Measurements from ENCODE around the gene ZNF629. TPM values are rescaled to one million over a fixed set of nuclear protein-coding genes. Genes with fewer than 3 reads are reported as not detected.

Gene ZNF629
- total RNA-seq, 1 experiment from 2014 or later, result 18.4 TPM

GRCh38 chr16:30756781-30757100 lies 30.3 kb downstream of the ZNF629 start (continued):
- no peak for TF ChIP-seq ZBTB33 (IDR thresholded peaks at IDR 0.05; ENCODE audit: extremely low read depth, insufficient replicate concordance, low read length)
- TF ChIP-seq ELF1 (IDR thresholded peaks at IDR 0.05; ENCODE audit: borderline replicate concordance, low read depth), result no peak
- no peak for TF ChIP-seq SRF (IDR thresholded peaks at IDR 0.05; ENCODE audit: low read depth)
- TF ChIP-seq SP1 (IDR thresholded peaks at IDR 0.05; ENCODE audit: low read depth), result no peak
- no peak for TF ChIP-seq RAD21 (IDR thresholded peaks at IDR 0.05; ENCODE audit: low read depth)

DNA sequence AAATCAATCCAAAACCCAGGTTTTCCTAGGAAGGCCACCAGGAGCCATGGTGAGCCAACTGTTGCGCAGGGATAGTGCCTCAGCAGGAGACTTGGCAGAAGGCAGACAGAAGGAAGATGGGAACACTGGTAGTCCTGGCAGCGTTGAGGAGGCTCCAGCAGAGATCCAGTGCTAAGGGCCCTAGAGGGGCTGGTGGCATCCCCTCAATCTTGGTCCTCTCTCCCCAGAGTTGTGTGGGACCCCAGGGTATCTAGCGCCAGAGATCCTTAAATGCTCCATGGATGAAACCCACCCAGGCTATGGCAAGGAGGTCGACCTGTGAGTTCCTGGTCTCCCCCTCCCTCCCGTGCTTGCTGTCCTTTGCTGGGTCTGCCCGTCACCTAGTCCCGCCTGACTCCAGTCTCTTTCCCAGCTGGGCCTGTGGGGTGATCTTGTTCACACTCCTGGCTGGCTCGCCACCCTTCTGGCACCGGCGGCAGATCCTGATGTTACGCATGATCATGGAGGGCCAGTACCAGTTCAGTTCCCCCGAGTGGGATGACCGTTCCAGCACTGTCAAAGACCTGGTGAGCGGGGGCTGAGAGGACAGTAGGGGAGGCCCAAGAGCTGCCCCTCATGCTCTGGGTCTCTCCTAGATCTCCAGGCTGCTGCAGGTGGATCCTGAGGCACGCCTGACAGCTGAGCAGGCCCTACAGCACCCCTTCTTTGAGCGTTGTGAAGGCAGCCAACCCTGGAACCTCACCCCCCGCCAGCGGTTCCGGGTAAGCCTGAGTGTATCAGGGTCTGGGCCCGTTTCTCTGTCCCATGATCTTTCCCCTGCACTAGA lies 30.8 kb downstream of the ZNF629 start:
- no peak overlapping the region for H3K9ac ChIP-seq (ENCODE audit: low read length)
- no peak overlapping the region for H3K4me2 ChIP-seq (ENCODE audit: low read length)
- no peak overlapping the region for H3K4me3 ChIP-seq (replicated peaks in 1 of 2; ENCODE audit: low read depth in 1 of 2, low read length in 2 of 2)
- RAD21 ChIA-PET (ENCODE audit: low non-redundant PET in 1 of 2, low total read pairs in 2 of 2, uncharacterized antibody in 2 of 2, unreplicated experiment in 2 of 2), result no interaction called here
- POLR2A ChIA-PET, result no interaction called here
- H3K79me2 ChIP-seq (ENCODE audit: insufficient read depth, low read length), result no peaks in the 10 kb centered on the region
- CTCF ChIA-PET, result no interaction called here
- no TSS peak for BruUV-seq (replicated peaks)
- H3K9me3 ChIP-seq (ENCODE audit: control insufficient read depth in 1 of 2, insufficient read depth in 1 of 2, low read depth in 1 of 2, low read length in 2 of 2), result no peaks in the 10 kb centered on the region
- H3K27me3 ChIP-seq (ENCODE audit: insufficient read depth, low read length), result no peaks in the 10 kb centered on the region
- H3K36me3 ChIP-seq (ENCODE audit: control insufficient read depth in 1 of 2, insufficient read depth in 2 of 2, low read length in 2 of 2), result peaks cover 8 to 15% of the 10 kb centered on the region in 2 experiments; a peak in 3 of 4 replicates
- H3K9me2 ChIP-seq (ENCODE audit: insufficient read depth), result no peaks in the 10 kb centered on the region
- H2AFZ ChIP-seq (ENCODE audit: low read depth, low read length, poor library complexity, severe bottlenecking), result no peak overlapping the region
- H3K27ac ChIP-seq (ENCODE audit: low read depth, low read length), result no peak overlapping the region
- ATAC-seq, result no peak
- H3K4me1 ChIP-seq (ENCODE audit: control insufficient read depth in 1 of 2, insufficient read depth in 2 of 2, low read length in 2 of 2), result peaks cover 7 to 9% of the 10 kb centered on the region in 2 experiments; a peak in 3 of 4 replicates
- DNase-seq (ENCODE audit: low read depth, low spot score), result no peak
- intact Hi-C loops (cut with micrococcal nuclease), result no loop called here
- H4K20me1 ChIP-seq (ENCODE audit: insufficient read depth), result no peaks in the 10 kb centered on the region
- TF ChIP-seq ZFX (IDR thresholded peaks at IDR 0.05) (no peak), SIN3A (IDR thresholded peaks at IDR 0.05; ENCODE audit: low read depth) (no peak), CBX3 (IDR thresholded peaks at IDR 0.05; ENCODE audit: low read depth) (no peak), ZNF274 (IDR thresholded peaks at IDR 0.05; ENCODE audit: low read depth, low read length) (no peak), FOSL1 (IDR thresholded peaks at IDR 0.05; ENCODE audit: low read depth) (no peak), EZH2 (IDR thresholded peaks at IDR 0.05) (no peak), ZBTB33 (IDR thresholded peaks at IDR 0.05; ENCODE audit: extremely low read depth, insufficient replicate concordance, low read length) (no peak), MAX (IDR thresholded peaks at IDR 0.05) (no peak), CEBPB (IDR thresholded peaks at IDR 0.05; ENCODE audit: low read depth) (no peak), EZH2phosphoT487 (IDR thresholded peaks at IDR 0.05; ENCODE audit: borderline replicate concordance) (no peak)
- TF ChIP-seq, protein P1, sequence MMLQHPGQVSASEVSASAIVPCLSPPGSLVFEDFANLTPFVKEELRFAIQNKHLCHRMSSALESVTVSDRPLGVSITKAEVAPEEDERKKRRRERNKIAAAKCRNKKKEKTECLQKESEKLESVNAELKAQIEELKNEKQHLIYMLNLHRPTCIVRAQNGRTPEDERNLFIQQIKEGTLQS (IDR thresholded peaks at IDR 0.05), result no peak
- TF ChIP-seq, protein P2, sequence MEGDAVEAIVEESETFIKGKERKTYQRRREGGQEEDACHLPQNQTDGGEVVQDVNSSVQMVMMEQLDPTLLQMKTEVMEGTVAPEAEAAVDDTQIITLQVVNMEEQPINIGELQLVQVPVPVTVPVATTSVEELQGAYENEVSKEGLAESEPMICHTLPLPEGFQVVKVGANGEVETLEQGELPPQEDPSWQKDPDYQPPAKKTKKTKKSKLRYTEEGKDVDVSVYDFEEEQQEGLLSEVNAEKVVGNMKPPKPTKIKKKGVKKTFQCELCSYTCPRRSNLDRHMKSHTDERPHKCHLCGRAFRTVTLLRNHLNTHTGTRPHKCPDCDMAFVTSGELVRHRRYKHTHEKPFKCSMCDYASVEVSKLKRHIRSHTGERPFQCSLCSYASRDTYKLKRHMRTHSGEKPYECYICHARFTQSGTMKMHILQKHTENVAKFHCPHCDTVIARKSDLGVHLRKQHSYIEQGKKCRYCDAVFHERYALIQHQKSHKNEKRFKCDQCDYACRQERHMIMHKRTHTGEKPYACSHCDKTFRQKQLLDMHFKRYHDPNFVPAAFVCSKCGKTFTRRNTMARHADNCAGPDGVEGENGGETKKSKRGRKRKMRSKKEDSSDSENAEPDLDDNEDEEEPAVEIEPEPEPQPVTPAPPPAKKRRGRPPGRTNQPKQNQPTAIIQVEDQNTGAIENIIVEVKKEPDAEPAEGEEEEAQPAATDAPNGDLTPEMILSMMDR (IDR thresholded peaks at IDR 0.05 in 2 of 3, conservative IDR thresholded peaks at IDR 0.05 in 1 of 3; ENCODE audit: borderline replicate concordance in 1 of 3, insufficient read depth in 1 of 3, low read depth in 2 of 3, low read length in 2 of 3), result no peak
